Left ventricle myocardium inferior (tissue), 1 donor: ENCODE results near the gene DICER1. TPM values are rescaled to one million over a fixed set of nuclear protein-coding genes. Genes with fewer than 3 reads are reported as not detected.
"Not testable (repeated sequence)": the region's sequence is repeated elsewhere in the genome, so short reads cannot be mapped to it uniquely, and the experiment has no call there.

ENCODE experiments used
- DNase-seq: peaks from one replicate; pipeline ENCODE4 v3.0.0-alpha.2; 2020
- H3K27ac ChIP-seq: fragments of 200-600 bp; replicated peaks from 2 replicates; pipeline ENCODE4 v1.8.0; 2021
- H3K27me3 ChIP-seq: fragments of 200-600 bp; 2 replicates; pipeline ENCODE4 v1.8.0; 2021; ENCODE audit warnings: low read depth
- H3K36me3 ChIP-seq: fragments of 200-600 bp; 2 replicates; pipeline ENCODE4 v1.8.0; 2021
- H3K4me1 ChIP-seq: fragments of 200-600 bp; 2 replicates; pipeline ENCODE4 v1.8.0; 2021
- H3K4me3 ChIP-seq: fragments of 200-600 bp; 2 replicates; pipeline ENCODE4 v1.8.0; 2021; ENCODE audit warnings: mild to moderate bottlenecking, moderate library complexity
- H3K9me3 ChIP-seq: fragments of 200-600 bp; replicated peaks from 2 replicates; pipeline ENCODE4 v1.8.0; 2021
- CTCF ChIP-seq: fragments of 200-600 bp; IDR thresholded peaks from 2 replicates; pipeline ENCODE4 v1.8.0; 2021; ENCODE audit warnings: antibody characterized with exemption, mild to moderate bottlenecking, borderline replicate concordance
- intact Hi-C: fragments of 100-400 bp; cut with micrococcal nuclease; formaldehyde crosslinking; loops from one replicate; pipeline ENCODE4 v1.11.0; 2022
- total RNA-seq: library from RNA; stranded (reverse); fragmentation: NEBNext Ultra II Directional; extraction: Animal tissue kit (Norgen Biotek cat#: 25700); gene quantifications from one replicate; pipeline ENCODE4 v1.2.1, GENCODE V29; 2021
- donor health status: DM: no; HTN: yes; CAD: no; lungs with severe emphysema.

Gene DICER1
- total RNA-seq, 1 donor from 2014 or later: 22.1 TPM

GRCh38 chr14:95183532-95184412 is 26.4 kb upstream of the DICER1 start:
- peaks cover 58% of the 10 kb centered on the region for H3K4me1 ChIP-seq
- H3K27ac ChIP-seq: peak overlapping the region; percentile 86
- TF ChIP-seq CTCF: no peak
- peaks cover 23% of the 10 kb centered on the region for H3K27me3 ChIP-seq
- peaks cover 10% of the 10 kb centered on the region for H3K9me3 ChIP-seq
- H3K4me3 ChIP-seq: no peak overlapping the region
- DNase-seq: no peak
- peaks cover 16% of the 10 kb centered on the region for H3K36me3 ChIP-seq
- intact Hi-C loops: no loop called here

- Histone ChIP-seq H3K4me3 (no peak overlapping the region), H3K36me3 (peaks cover 14% of the 10 kb centered on the region), H3K27ac (peak overlapping the region; percentile 86), H3K27me3 (peaks cover 22% of the 10 kb centered on the region), H3K9me3 (peaks cover 3% of the 10 kb centered on the region), H3K4me1 (peaks cover 55% of the 10 kb centered on the region)
- intact Hi-C loops: no loop called here
- no peak for DNase-seq
- no peak for TF ChIP-seq CTCF
These were observed 25.8 kb upstream of the DICER1 start for GRCh38 chr14:95183082-95183481.

GRCh38 chr14:95182379-95182778 is 25.1 kb upstream of the DICER1 start:
- peaks cover 55% of the 10 kb centered on the region for H3K4me1 ChIP-seq
- DNase-seq: no peak
- intact Hi-C loops: no loop called here
- peaks cover 15% of the 10 kb centered on the region for H3K27me3 ChIP-seq
- no peaks in the 10 kb centered on the region for H3K9me3 ChIP-seq
- H3K4me3 ChIP-seq: no peak overlapping the region
- peak overlapping the region; percentile 86 for H3K27ac ChIP-seq
- no peak for TF ChIP-seq CTCF
- H3K36me3 ChIP-seq: peaks cover 11% of the 10 kb centered on the region

- no peak for TF ChIP-seq CTCF
- H3K36me3 ChIP-seq: peaks cover 11% of the 10 kb centered on the region
- DNase-seq: no peak
- H3K4me3 ChIP-seq: no peak overlapping the region
- peaks cover 52% of the 10 kb centered on the region for H3K4me1 ChIP-seq
- no peaks in the 10 kb centered on the region for H3K9me3 ChIP-seq
- peaks cover 13% of the 10 kb centered on the region for H3K27me3 ChIP-seq
- peak overlapping the region; percentile 86 for H3K27ac ChIP-seq
- intact Hi-C loops: no loop called here
These were observed 23.8 kb upstream of the DICER1 start for GRCh38 chr14:95180966-95181741.

GRCh38 chr14:95175670-95176069 is 18.3 kb upstream of the DICER1 start:
- H3K9me3 ChIP-seq, H3K4me3 ChIP-seq, DNase-seq, H3K27me3 ChIP-seq, H3K27ac ChIP-seq, intact Hi-C loops: not testable (repeated sequence)
- H3K4me1 ChIP-seq: peaks cover 11% of the 10 kb centered on the region
- peaks cover 11% of the 10 kb centered on the region for H3K36me3 ChIP-seq
